HG03460 (cell line): ENCODE results near the gene DNAH2.

Experiments
- ATAC-seq: cut with Tn5 transposase; IDR thresholded peaks from one replicate; pipeline ENCODE4 v1.9.1; 2021; ENCODE audit not compliant: unreplicated experiment

The DNAH2 gene

DNA sequence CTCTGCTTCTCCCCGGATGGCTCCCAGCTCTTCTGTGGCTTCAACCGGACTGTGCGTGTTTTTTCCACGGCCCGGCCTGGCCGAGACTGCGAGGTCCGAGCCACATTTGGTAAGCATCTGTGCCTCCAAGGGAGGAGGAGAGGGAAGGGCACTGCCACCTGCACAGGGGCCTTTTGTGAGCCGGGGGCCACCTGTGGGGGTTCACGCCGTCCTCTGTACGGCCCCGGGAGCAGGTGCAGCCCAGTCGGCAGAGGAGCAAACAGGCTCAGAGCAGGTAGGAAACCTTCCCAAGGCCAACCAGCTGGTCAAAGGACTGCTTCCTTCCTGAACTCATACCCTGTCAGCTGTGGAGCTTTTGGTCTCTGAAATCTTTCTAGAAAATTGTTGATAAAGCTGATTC lies 15.9 kb upstream of the DNAH2 start:
- ATAC-seq: no peak

DNA sequence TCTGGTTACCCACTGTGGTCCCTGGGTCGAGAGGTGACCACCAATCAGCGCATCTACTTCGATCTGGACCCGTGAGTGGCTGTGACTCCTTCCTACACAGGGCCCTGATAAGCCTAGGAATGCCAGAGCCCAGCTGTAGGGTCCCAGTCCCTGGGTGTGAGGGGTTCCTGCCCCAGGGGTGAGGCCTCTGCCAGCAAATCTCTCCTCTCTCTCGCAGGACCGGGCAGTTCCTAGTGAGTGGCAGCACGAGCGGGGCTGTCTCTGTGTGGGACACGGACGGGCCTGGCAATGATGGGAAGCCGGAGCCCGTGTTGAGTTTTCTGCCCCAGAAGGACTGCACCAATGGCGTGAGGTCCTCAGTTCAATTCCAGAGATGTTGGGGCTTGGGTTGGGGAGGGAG lies 14.8 kb upstream of the DNAH2 start:
- no peak for ATAC-seq

DNA sequence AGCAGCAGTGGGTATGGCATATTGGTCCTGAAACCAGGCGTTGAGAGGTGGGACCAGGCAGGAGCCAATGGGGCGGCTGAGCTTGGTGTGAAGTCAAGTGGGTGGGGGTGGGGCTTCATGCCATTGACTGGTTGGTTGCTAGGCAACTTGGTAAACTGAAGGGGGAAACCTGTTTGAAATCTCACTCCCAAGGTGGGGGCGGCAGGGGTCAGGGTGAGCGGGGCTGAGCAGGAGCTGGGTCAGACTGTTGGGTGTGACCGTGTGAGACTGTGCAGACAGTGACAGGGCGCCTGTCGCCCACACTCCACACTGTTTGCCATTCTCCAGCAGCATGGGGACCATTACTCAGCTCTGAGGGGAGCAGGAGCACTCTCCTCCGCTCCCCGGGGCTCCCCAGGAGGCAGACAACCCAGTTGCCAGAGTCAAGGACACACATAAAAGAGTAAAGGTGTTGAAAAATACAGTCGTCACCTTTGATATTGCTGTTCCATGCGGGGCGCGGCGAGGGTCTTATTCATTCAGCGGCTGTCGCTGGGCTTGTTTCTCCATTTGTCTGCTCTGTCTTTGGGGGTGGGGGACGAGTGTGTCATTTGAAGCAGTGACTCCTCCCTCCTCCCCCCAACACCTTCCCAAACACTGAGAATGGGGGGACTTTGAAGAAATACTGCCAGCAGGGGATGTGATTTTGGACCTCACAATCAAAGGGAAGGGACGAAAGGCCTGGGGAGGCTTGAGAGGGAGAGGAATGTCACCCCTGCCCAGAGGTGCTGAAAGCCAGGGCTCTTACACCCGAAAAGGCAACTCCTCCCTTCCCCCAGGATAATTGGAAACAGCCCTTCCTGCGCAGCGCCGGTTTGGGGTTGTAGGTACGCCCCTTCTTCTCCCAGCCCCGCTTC lies 13.7 kb upstream of the DNAH2 start:
- no peak for ATAC-seq

GRCh38 chr17:7704601-7705268 lies 12.8 kb upstream of the DNAH2 start, which contains the start of gene EFNB3:
Gene EFNB3, plus strand, starts transcription at chr17:7705202. Its CDS starts 397 bp downstream, at chr17:7705599.
- no peak for ATAC-seq

DNA sequence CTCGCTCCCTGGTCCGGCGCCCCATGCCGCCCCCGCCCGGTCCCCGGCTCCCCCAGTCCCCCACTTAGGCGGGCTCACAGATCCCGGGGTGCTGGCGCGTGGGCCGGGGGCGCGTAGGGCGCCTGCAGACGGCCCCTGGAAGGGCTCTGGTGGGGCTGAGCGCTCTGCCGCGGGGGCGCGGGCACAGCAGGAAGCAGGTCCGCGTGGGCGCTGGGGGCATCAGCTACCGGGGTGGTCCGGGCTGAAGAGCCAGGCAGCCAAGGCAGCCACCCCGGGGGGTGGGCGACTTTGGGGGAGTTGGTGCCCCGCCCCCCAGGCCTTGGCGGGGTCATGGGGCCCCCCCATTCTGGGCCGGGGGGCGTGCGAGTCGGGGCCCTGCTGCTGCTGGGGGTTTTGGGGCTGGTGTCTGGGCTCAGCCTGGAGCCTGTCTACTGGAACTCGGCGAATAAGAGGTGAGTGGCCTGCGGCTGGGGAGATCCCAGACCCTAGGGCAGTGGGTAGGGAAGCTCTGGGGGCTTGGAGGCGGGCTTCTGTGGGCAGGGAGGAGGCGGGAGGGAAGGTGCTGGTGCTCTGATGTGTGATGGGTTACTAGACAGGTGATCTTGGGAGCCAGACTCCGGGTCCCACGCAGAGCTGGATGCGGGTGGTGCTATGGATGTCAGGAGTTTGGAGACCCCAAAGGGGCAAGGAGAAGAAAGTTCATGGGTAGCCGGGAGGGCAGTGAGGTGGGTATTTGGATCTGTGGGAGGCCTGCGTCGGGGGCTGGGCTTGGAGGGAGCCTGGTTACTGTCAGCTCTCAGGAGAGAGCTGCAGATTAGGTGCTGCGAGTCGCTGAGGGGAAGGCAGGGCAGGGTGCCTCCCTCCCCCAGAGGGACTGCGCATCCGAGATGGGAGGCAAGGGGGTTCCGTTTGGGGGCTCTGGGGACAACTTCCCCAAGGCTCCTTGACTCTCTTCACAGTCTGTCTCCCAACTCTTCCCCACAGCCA lies 12.0 kb upstream of the DNAH2 start:
- no peak for ATAC-seq

DNA sequence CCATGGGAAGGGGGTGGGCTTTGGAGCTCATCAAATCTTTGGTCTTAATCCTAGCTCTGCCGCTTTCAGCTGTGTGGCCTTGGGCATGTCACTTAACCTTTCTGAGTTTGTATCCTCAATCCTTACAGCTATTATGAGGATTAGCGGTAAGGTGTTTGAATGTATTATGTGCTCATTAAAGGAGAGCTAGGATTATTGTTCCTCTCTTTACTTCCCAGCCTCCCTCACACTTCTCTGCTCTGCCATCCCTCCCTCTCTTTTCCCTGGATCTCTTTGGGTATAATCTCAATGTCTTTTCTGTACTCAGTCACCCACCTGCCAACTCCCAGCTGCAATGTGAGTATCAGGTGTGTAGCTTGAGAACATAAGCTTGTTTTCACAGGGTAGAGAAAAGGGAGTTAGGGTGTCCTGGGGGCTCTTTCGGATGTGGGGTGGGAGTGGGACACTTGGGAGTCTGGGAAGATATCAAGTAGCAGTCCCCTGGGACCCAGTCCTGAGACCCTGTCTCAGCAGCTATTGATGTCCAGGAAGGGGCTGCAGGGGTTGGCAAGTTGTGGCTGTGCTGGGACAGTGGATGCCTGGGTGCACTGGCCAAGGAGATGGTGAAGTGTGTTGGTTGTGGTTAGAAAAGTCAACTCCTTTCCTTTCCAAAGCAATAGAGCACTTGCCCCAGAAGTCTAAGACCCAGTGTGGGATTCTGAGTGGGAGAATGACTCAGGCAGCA lies 10.8 kb upstream of the DNAH2 start:
- no peak for ATAC-seq

DNA sequence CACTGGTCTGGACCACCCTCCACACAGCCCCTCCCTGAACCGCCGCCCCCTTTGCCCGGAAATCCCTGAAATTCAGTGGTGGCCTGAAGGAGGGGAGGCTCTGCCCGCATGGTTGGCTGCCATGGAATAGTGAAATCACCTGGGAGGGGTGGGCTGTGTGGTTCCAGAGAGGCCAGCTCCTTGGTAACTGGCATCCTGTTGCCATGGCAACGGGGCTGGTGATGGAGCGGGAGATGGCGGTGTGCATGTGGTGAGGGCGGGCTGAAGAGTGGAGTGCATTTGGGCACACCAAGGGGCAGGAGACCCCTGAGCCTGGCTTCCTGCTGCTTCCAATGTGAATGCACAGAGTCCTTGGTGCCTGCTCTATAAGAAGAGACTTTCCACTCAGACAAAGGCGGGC lies 10.1 kb upstream of the DNAH2 start:
- no peak for ATAC-seq

GRCh38 chr17:7707858-7708750 lies 9.4 kb upstream of the DNAH2 start:
- no peak for ATAC-seq

DNA sequence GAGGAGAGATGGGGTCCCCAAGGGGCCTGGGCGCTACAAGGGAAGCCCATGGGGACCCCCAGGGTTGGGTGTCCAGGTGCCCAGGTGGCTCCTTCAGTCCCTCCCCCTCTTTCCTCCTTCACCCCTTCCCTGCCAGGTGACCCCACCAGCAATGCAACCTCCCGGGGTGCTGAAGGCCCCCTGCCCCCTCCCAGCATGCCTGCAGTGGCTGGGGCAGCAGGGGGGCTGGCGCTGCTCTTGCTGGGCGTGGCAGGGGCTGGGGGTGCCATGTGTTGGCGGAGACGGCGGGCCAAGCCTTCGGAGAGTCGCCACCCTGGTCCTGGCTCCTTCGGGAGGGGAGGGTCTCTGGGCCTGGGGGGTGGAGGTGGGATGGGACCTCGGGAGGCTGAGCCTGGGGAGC lies 8.5 kb upstream of the DNAH2 start:
- no peak for ATAC-seq

DNA sequence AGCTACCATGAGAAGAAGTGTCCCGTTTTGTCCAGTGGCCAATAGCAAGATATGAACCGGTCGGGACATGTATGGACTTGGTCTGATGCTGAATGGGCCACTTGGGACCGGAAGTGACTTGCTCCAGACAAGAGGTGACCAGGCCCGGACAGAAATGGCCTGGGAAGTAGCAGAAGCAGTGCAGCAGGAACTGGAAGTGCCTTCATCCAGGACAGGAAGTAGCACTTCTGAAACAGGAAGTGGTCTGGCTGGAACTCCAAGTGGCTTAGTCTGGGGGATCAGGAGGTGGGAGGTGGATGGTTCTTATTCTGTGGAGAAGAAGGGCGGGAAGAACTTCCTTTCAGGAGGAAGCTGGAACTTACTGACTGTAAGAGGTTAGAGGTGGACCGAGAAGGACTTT lies 7.2 kb upstream of the DNAH2 start:
- no peak for ATAC-seq

- ATAC-seq: no peak
These were observed 6.3 kb upstream of the DNAH2 start for GRCh38 chr17:7711051-7711755.

- ATAC-seq: no peak
These were observed 5.3 kb upstream of the DNAH2 start for GRCh38 chr17:7712111-7712771.

- ATAC-seq: no peak
These were observed 3.8 kb upstream of the DNAH2 start for GRCh38 chr17:7713782-7714181.

GRCh38 chr17:7714721-7715594 lies 2.6 kb upstream of the DNAH2 start:
- ATAC-seq: no peak

DNA sequence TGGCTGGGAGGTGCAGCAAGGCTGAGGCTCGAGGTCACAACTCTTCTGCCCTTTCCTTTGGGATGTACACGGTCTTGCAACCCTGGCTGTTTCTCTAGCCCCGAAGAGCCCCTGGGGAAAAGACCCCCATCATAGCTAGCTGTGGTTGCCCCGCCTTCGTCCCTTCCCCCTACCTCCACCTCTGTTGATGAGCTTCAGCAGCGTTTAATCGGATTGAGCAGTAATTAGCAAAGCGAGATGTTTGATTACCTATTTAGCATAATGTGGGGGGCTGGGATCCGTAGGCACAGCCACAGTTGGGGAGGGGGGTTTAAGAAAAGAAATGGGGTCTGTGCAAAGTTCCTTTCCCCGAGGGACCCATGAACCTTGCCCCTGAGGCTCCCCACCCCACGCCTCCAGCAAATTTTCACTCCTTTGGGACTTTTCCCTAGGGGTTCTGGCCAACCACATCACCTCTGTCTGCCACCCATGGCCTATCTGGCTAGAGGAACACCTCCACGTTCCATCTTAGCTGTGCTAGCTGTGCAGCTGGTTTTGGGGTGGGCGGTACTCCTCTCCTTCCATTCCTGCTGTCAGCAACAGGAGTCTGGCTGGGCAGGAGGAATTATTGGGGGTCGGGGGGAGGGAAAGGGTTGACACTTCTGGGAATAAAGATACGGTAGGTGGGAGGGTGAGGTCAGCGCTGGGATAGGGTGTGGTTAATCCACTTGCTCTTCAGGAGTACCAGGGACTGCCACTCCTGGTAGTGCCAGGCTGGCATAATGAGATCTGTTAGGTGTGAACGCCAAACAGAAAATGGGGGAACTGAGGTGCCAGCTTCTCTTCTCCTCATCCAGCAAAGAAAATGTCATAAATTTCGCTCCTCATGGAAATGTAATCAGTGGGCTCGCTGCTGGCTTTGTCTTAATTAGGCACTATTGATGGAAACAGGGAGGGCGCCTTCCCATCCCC lies 1.3 kb upstream of the DNAH2 start:
- ATAC-seq: no peak

GRCh38 chr17:7717756-7718350 lies 309 bp downstream of the DNAH2 start:
- no peak for ATAC-seq
